LHCN-M2 (cell line): ENCODE data around the gene RTP3. TPM values are rescaled to one million over a fixed set of nuclear protein-coding genes. Genes with fewer than 3 reads are reported as not detected.
"Not testable (repeated sequence)": the region's sequence is repeated elsewhere in the genome, so short reads cannot be mapped to it uniquely, and the experiment has no call there.

Source experiments
- DNase-seq: peaks from one replicate; pipeline ENCODE4 v3.0.0-alpha.2; 2012; ENCODE audit warnings: low read depth
- total RNA-seq: library from RNA; depleted of rRNA; stranded (reverse); fragments of >200 nt; gene quantifications from 2 replicates; pipeline ENCODE4 v1.2.3, GENCODE V29; 2014; rRNA removed

RTP3 gene
- total RNA-seq, 1 experiment from 2014 or later = not detected

- no peak for DNase-seq
Observed at GRCh38 chr3:46545818-46546630, 48.2 kb downstream of the RTP3 start.

- DNase-seq = no peak
Observed at GRCh38 chr3:46546896-46547440, 49.2 kb downstream of the RTP3 start.

- not testable (repeated sequence) for DNase-seq
Observed at GRCh38 chr3:46548611-46549010, 50.8 kb downstream of the RTP3 start.

GRCh38 chr3:46549408-46549904 lies 51.7 kb downstream of the RTP3 start:
- DNase-seq = no peak

GRCh38 chr3:46549989-46550388 lies 52.2 kb downstream of the RTP3 start:
- no peak for DNase-seq

Other genes starting within 250 kb of the RTP3 start
- gene CCR2, start 143.9 kb upstream of the RTP3 start, total RNA-seq = not detected in 2 replicates
- not detected in 2 replicates for gene CCR5, start 127.0 kb upstream of the RTP3 start, total RNA-seq
- 5.3 and 5.4 TPM in 2 replicates for gene CCRL2, start 90.7 kb upstream of the RTP3 start, total RNA-seq
- gene LTF, start 33.1 kb upstream of the RTP3 start, total RNA-seq = 0.06 TPM in 1 of 2 replicates, not detected in the other
- 0.32 and 0.86 TPM in 2 replicates for gene LRRC2, start 68.3 kb downstream of the RTP3 start, total RNA-seq
- not detected in 2 replicates for gene FAM240A, start 114.5 kb downstream of the RTP3 start, total RNA-seq
- 0.23 and 0.96 TPM in 2 replicates for gene ALS2CL, start 195.7 kb downstream of the RTP3 start, total RNA-seq
- gene TMIE, start 203.4 kb downstream of the RTP3 start, total RNA-seq = not detected in 2 replicates
- not detected in 2 replicates for gene PRSS50, start 219.9 kb downstream of the RTP3 start, total RNA-seq